GM12892 (cell line): ENCODE measurements around the gene SDSL.

Experiments used
- DNase-seq: peaks from one replicate; pipeline ENCODE4 v3.0.0; 2011; ENCODE audit not compliant: insufficient read length
- FAIRE-seq: peaks from 2 replicates; lab custom pipeline; 2011; peaks lifted over from hg19 to GRCh38; lab: Jason Lieb, UNC
- POLR2A ChIP-seq: IDR thresholded peaks from 2 replicates; pipeline ENCODE4 v1.6.1; 2011; ENCODE audit warnings: low read depth, low read length, control low read depth
- POLR2AphosphoS5 ChIP-seq: IDR thresholded peaks from 2 replicates; pipeline ENCODE4 v1.6.1; 2011; ENCODE audit warnings: low read depth, low read length, control low read depth
- TAF1 ChIP-seq: IDR thresholded peaks from 2 replicates; pipeline ENCODE4 v1.6.1; 2011; ENCODE audit warnings: low read depth, mild to moderate bottlenecking, control low read depth, low read length, borderline replicate concordance

SDSL gene

GRCh38 chr12:113462998-113463745, 41.0 kb downstream of the SDSL start:
- TF ChIP-seq POLR2AphosphoS5 (no peak), TAF1 (no peak), POLR2A (no peak)
- DNase-seq, result no peak
- no peak for FAIRE-seq

GRCh38 chr12:113463746-113464451, 41.7 kb downstream of the SDSL start:
- DNase-seq (no peak), FAIRE-seq (no peak)
- no peak for TF ChIP-seq POLR2AphosphoS5
- TF ChIP-seq TAF1, result no peak
- no peak for TF ChIP-seq POLR2A

- no peak for DNase-seq
- TF ChIP-seq TAF1 (no peak), POLR2A (no peak), POLR2AphosphoS5 (no peak)
- FAIRE-seq, result no peak
Measured at GRCh38 chr12:113464452-113464775, 42.2 kb downstream of the SDSL start.

GRCh38 chr12:113464852-113465719, 42.9 kb downstream of the SDSL start:
- no peak for DNase-seq
- no peak for TF ChIP-seq POLR2AphosphoS5
- TF ChIP-seq POLR2A, result no peak
- TF ChIP-seq TAF1, result no peak
- no peak for FAIRE-seq

GRCh38 chr12:113465808-113466453, 43.8 kb downstream of the SDSL start:
- TF ChIP-seq TAF1 (no peak), POLR2A (no peak), POLR2AphosphoS5 (no peak)
- FAIRE-seq, result no peak
- DNase-seq, result no peak

- TF ChIP-seq POLR2A, result no peak
- no peak for TF ChIP-seq TAF1
- no peak for TF ChIP-seq POLR2AphosphoS5
- FAIRE-seq (no peak), DNase-seq (no peak)
Measured at GRCh38 chr12:113466454-113467141, 44.4 kb downstream of the SDSL start.

- FAIRE-seq (no peak), DNase-seq (no peak)
- TF ChIP-seq TAF1, result no peak
- no peak for TF ChIP-seq POLR2AphosphoS5
- TF ChIP-seq POLR2A, result no peak
Measured at GRCh38 chr12:113467142-113467501, 44.9 kb downstream of the SDSL start.

- DNase-seq, result no peak
- TF ChIP-seq TAF1, result no peak
- TF ChIP-seq POLR2AphosphoS5, result no peak
- TF ChIP-seq POLR2A, result no peak
- no peak for FAIRE-seq
Measured at GRCh38 chr12:113467502-113468364, 45.6 kb downstream of the SDSL start.

GRCh38 chr12:113468365-113469223, 46.4 kb downstream of the SDSL start:
- TF ChIP-seq TAF1 (no peak), POLR2A (no peak), POLR2AphosphoS5 (no peak)
- no peak for DNase-seq
- FAIRE-seq, result no peak
